Measurements from ENCODE around the gene SMPX.

The SMPX gene

DNA sequence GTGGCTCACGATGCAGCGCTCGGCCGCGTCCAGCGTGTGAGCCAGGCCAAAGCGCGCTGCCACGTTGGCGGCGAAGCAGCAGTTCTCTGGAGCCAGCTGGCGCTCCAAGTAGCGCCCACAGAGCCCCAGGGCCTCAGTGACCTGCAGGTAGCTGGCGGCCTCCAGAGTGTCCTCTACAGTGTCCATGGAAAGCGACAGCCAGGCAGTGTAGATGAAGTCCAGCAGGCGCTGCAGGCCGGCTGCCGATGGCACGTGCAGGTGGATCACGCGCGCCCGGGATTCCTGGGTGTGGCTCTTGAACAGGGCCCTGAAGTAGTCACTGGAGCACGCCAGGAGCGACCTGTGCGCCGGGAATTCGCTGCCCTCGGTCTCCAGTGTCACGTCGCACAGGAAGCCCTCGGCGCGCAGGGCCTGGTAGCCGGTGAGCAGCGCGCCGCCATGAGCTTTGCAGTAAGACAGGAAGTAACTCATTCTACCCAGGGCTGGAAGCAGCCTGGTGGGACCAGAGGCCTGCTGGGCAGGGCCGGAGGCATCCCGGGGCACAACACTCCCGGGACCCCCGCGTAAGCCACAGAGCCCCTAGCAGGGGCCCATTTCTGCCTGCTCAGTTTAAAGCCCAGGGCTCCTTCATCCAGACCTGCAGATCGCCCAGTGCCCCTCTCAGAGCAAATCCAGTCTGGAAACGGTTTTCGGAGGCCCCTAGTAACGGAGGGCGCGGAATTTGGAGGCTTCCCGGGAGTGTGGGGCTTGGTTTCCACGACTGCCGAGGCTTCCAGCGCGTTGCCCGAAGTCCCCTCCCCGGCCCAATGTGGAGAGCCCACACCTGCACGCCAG, 100.4 kb downstream of the SMPX start:
- no peak for DNase-seq (ENCODE audit: low read depth in 2 of 2)

DNA sequence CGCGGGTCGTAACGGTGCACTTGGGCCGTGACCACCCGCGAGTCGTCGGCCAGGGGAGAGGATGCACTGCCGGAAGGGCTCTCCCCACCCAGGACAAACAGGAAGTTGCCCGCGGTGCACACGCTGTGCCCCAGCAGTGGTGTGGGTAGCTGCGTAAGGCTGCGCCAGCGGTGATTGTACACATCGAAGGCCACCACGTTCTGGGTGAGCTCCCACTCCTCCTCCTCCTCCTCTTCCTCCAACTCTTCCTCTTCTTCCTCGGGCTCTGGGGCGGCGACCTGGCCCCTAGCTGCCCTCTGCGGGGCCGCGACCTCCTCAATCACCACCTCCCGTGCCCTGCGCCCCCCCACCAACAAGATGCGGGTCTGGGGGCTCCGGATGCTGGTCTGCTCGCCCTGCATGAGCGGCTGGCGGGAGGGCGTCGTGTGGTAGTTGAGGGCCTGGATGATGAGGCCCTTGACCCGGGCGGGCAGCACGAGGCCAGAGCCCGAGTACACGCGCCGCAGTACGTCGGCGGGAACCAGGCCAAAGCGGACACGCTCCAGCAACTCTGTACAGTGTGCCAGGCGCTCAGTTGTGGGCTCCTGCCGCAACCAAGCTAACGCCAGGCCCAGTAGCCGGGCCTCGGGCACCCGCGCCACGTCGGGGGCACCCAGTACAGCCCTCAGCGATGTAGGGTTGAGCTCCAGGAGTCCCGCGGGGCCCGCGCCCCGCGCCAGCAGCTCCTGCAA, 101.2 kb downstream of the SMPX start:
- DNase-seq (ENCODE audit: low read depth in 2 of 2), result no peak
